GM12878 (cell line): Measurements from ENCODE around the gene NEGR1. TPM values are rescaled to one million over a fixed set of nuclear protein-coding genes. Genes with fewer than 3 reads are reported as not detected.

Experiments
- ATAC-seq: fragments of 200-7000 bp; cut with Tn5 transposase; 3 replicates; pipeline ENCODE4 v1.9.1; 2020; ENCODE audit warnings: mild to moderate bottlenecking, moderate library complexity
- BruUV-seq: library from RNA; stranded (reverse); fragments of 400-500 nt; replicated peaks from 2 replicates; lab custom pipeline; 2021; lab: Mats Ljungman, UMichigan
- CTCF ChIA-PET: fragments of 300-600 bp; sonication (Branson Sonifier 250); formaldehyde crosslinking; extraction: SDS; loops from one replicate; lab custom pipeline; 2021; ENCODE audit warnings: inconsistent platforms; lab: Yijun Ruan, JAX
- POLR2A ChIA-PET: fragments of 350-600 bp; formaldehyde crosslinking; extraction: SDS; loops from one replicate; lab custom pipeline; 2021; ENCODE audit warnings: inconsistent platforms; lab: Charles Lee
- RAD21 ChIA-PET: fragments of 300-600 bp; sonication (Branson Sonifier 250); formaldehyde crosslinking; loops from one replicate; lab custom pipeline; 2023; ENCODE audit warnings: antibody characterized with exemption; ENCODE audit not compliant: unreplicated experiment; lab: Charles Lee
- SMC1A ChIA-PET: fragments of 300-600 bp; sonication (Branson Sonifier 250); formaldehyde crosslinking; loops from one replicate; lab custom pipeline; 2023; ENCODE audit not compliant: unreplicated experiment, uncharacterized antibody; lab: Charles Lee
- DNase-seq: peaks from one replicate; pipeline ENCODE4 v3.0.0-alpha.2; 2011; ENCODE audit warnings: low read depth, low spot score
- FAIRE-seq: peaks from 3 replicates; lab custom pipeline; 2011; peaks lifted over from hg19 to GRCh38; lab: Jason Lieb, UNC
- H2AFZ ChIP-seq: 2 replicates; pipeline ENCODE4 v1.6.0; 2011; ENCODE audit warnings: low read depth, low read length, control low read depth; ENCODE audit not compliant: control insufficient read depth
- H3K27ac ChIP-seq: 2 replicates; pipeline ENCODE4 v1.5.1; 2011; ENCODE audit warnings: control low read depth; ENCODE audit not compliant: control insufficient read depth, insufficient read depth
- H3K27me3 ChIP-seq, 2 experiments: replicated peaks in 1 of 2; 2 replicates each; pipeline versions ENCODE4 v1.6.0 to v1.6.1; 2011; ENCODE audit warnings: low read length in 1 of 2; ENCODE audit not compliant: control insufficient read depth in 2 of 2, insufficient read depth in 2 of 2
- H3K36me3 ChIP-seq, 2 experiments: 2 replicates each; pipeline ENCODE4 v1.5.1; 2011; ENCODE audit warnings: low read length in 1 of 2; ENCODE audit not compliant: control insufficient read depth in 2 of 2, insufficient read depth in 2 of 2
- H3K4me1 ChIP-seq: 2 replicates; pipeline ENCODE4 v1.6.1; 2011; ENCODE audit warnings: mild to moderate bottlenecking, low read length, moderate library complexity, mixed read lengths; ENCODE audit not compliant: control insufficient read depth, insufficient read depth
- H3K4me2 ChIP-seq: 2 replicates; pipeline ENCODE4 v1.6.0; 2011; ENCODE audit warnings: control low read depth; ENCODE audit not compliant: control insufficient read depth, insufficient read depth
- H3K4me3 ChIP-seq: fragments of 200-600 bp; sonication (generic); 2 replicates; pipeline ENCODE4 v1.5.1; 2016
- H3K79me2 ChIP-seq: 2 replicates; pipeline ENCODE4 v1.6.0; 2011; ENCODE audit warnings: low read length; ENCODE audit not compliant: control insufficient read depth, insufficient read depth
- H3K9ac ChIP-seq: 2 replicates; pipeline ENCODE4 v1.8.0; 2011; ENCODE audit warnings: low read length, control low read depth, mixed read lengths; ENCODE audit not compliant: control insufficient read depth, insufficient read depth
- H3K9me3 ChIP-seq: replicated peaks from 3 replicates; pipeline ENCODE4 v1.5.1; 2011; ENCODE audit warnings: mild to moderate bottlenecking, low read length; ENCODE audit not compliant: control insufficient read depth, insufficient read depth
- H4K20me1 ChIP-seq: 2 replicates; pipeline ENCODE4 v1.6.0; 2011; ENCODE audit not compliant: control insufficient read depth, insufficient read depth
- CHD1 ChIP-seq: IDR thresholded peaks from 2 replicates; pipeline ENCODE4 v1.6.1; 2012; ENCODE audit warnings: low read depth, low read length, improper control_type of control experiment
- EED ChIP-seq: sonication (generic); IDR thresholded peaks from 2 replicates; pipeline ENCODE4 v1.6.1; 2016; ENCODE audit warnings: antibody characterized with exemption, low read depth
- EZH2 ChIP-seq: IDR thresholded peaks from 2 replicates; pipeline ENCODE4 v1.6.1; 2012; ENCODE audit warnings: low read depth, mild to moderate bottlenecking, control low read depth, inconsistent platforms, low read length, borderline replicate concordance; ENCODE audit not compliant: control insufficient read depth
- GATAD2B ChIP-seq: fragments of 450-650 bp; conservative IDR thresholded peaks from 2 replicates; pipeline ENCODE4 v1.6.1; 2017; ENCODE audit warnings: low read depth, mild to moderate bottlenecking, moderate library complexity
- IKZF2 ChIP-seq, 2 experiments: fragments of 450-650 bp; IDR thresholded peaks; 2 replicates each; pipeline ENCODE4 v1.6.1; 2017; ENCODE audit warnings: mild to moderate bottlenecking in 2 of 2, moderate library complexity in 2 of 2
- JUND ChIP-seq: IDR thresholded peaks from 2 replicates; pipeline ENCODE4 v1.6.1; 2012; ENCODE audit warnings: low read depth, mild to moderate bottlenecking, low read length, improper control_type of control experiment, moderate library complexity
- KLF5 ChIP-seq: fragments of 450-650 bp; IDR thresholded peaks from 2 replicates; pipeline ENCODE4 v1.6.1; 2014; ENCODE audit warnings: mild to moderate bottlenecking; ENCODE audit not compliant: partially characterized antibody
- POLR2A ChIP-seq: IDR thresholded peaks from 2 replicates; pipeline ENCODE4 v1.6.1; 2011; ENCODE audit warnings: low read depth, mild to moderate bottlenecking, low read length
- POU2F2 ChIP-seq: IDR thresholded peaks from 3 replicates; pipeline ENCODE4 v1.6.1; 2011; ENCODE audit warnings: low read depth, mild to moderate bottlenecking, low read length, borderline replicate concordance
- RBBP5 ChIP-seq: fragments of 200-600 bp; sonication (generic); conservative IDR thresholded peaks from 2 replicates; pipeline ENCODE4 v1.6.1; 2016
- SIN3A ChIP-seq: IDR thresholded peaks from 2 replicates; pipeline ENCODE4 v1.6.1; 2012; ENCODE audit warnings: low read depth, low read length, improper control_type of control experiment
- SIX5 ChIP-seq: IDR thresholded peaks from 2 replicates; pipeline ENCODE4 v1.6.1; 2011; ENCODE audit warnings: mild to moderate bottlenecking, low read depth, low read length, moderate library complexity; ENCODE audit not compliant: severe bottlenecking
- TCF7 ChIP-seq: IDR thresholded peaks from 2 replicates; pipeline ENCODE4 v1.6.1; 2014; ENCODE audit warnings: antibody characterized with exemption, borderline replicate concordance
- ZBED1 ChIP-seq: IDR thresholded peaks from 2 replicates; pipeline ENCODE4 v1.6.1; 2016; ENCODE audit warnings: borderline replicate concordance
- ZNF384 ChIP-seq: IDR thresholded peaks from 2 replicates; pipeline ENCODE4 v1.6.1; 2012; ENCODE audit warnings: low read depth, mild to moderate bottlenecking, low read length, improper control_type of control experiment, borderline replicate concordance
- WGBS: methylation state at CpG from one replicate; pipeline ENCODE4 v1.1.6; 2016; ENCODE audit warnings: low lambda C conversion rate; ENCODE audit not compliant: insufficient replicate concordance, insufficient coverage; ENCODE audit errors: missing lambda C conversion rate; 5-methylcytosine and 5-hydroxymethylcytosine counted together
- in situ Hi-C: fragments of 300-500 bp; cut with MboI; formaldehyde crosslinking; loops from 9 replicates; pipeline ENCODE4 v1.14.3; 2018; ENCODE audit warnings: mixed read lengths
- intact Hi-C: fragments of 100-400 bp; cut with micrococcal nuclease; formaldehyde crosslinking; loops from one replicate; pipeline ENCODE4 v1.14.2; 2022; ENCODE audit not compliant: unreplicated experiment
- polyA plus RNA-seq, 11 experiments: library from polyadenylated mRNA; depleted of rRNA in 4 of 11; unstranded in 6 of 11; stranded (reverse) in 5 of 11; fragments of >200 nt; fragmentation: Nextera tagmentation in 4 of 11; fragmentation: Illumina TruSeq in 1 of 11; extraction: Ambion mirVana in 4 of 11; extraction: Trizol in 1 of 11; gene quantifications; 1 replicate in 1 of 11; 2 replicates in 10 of 11; pipeline versions ENCODE4 v1.2.1 to v1.2.3, GENCODE V29; 2011 to 2016; ENCODE audit warnings: inconsistent platforms in 2 of 11, missing spikeins in 2 of 11, low read depth in 1 of 11
- total RNA-seq, 4 experiments: library from RNA; depleted of rRNA in 3 of 4; stranded (reverse); fragments of >200 nt in 3 of 4; fragmentation: Illumina TruSeq in 1 of 4; extraction: Trizol in 1 of 4; gene quantifications; 2 replicates each; pipeline versions ENCODE4 v1.2.1 to v1.2.3, GENCODE V29; 2013 to 2021
- TF ChIP-seq, protein P1 (sequence below): IDR thresholded peaks from 2 replicates; pipeline ENCODE4 v1.6.1; 2011; ENCODE audit warnings: low read depth, low read length, improper control_type of control experiment, borderline replicate concordance
- TF ChIP-seq, protein P2 (sequence below): fragments of 150-350 bp; IDR thresholded peaks from 2 replicates; pipeline ENCODE4 v1.6.1; 2016; ENCODE audit warnings: low read depth, low read length

The NEGR1 gene
- total and polyA plus RNA-seq, 10 of the 15 experiments (the other 5 are each of a cell fraction or from before 2014, with no cell fraction given) = under 0.01 to 0.03 (median 0.01) TPM; not detected in 7

DNA sequence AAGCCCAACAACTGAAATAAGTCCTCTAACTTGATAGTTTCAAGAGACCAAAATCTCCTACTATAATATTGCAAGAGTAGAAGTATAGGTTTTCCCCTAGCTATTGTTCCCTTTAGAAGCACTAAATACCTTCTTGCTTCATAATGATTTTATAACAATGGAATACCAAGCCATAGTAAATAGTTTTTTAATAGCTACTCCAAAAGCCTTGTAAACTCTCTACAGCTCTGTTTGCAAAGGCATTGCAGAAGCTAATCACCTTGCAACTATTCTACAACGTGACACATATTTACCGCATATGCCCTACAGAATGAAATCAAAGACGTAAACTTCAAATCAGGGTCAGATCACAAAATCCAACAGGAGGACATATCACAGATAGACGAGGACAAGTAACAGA lies 750.0 kb downstream of the NEGR1 start:
- intact Hi-C loops = no loop called here
- no peaks in the 10 kb centered on the region for H3K36me3 ChIP-seq

More for the DNA sequence above, 750.0 kb downstream of the NEGR1 start:
- Histone ChIP-seq H3K27me3 (no peaks in the 10 kb centered on the region), H3K9ac (no peak overlapping the region), H3K4me1 (no peaks in the 10 kb centered on the region), H3K9me3 (no peaks in the 10 kb centered on the region), H3K27ac (no peak overlapping the region), H3K4me3 (no peak overlapping the region), H3K4me2 (no peak overlapping the region), H3K79me2 (no peaks in the 10 kb centered on the region), H4K20me1 (no peaks in the 10 kb centered on the region), H2AFZ (no peak overlapping the region)
- ChIA-PET CTCF (no interaction called here), RAD21 (no interaction called here), SMC1A (no interaction called here), POLR2A (no interaction called here)
- BruUV-seq = no TSS peak
- FAIRE-seq (no peak), DNase-seq (no peak), ATAC-seq (no peak)
- WGBS = 43% methylated on average over 4 of the region's 4 CpGs
- in situ Hi-C loops = no loop called here
- TF ChIP-seq EED (no peak), EZH2 (no peak), POU2F2 (no peak), JUND (no peak), CHD1 (no peak), IKZF2 (IDR thresholded peaks at IDR 0.05) (no peak), TCF7 (no peak), RBBP5 (no peak), ZBED1 (no peak), KLF5 (no peak), GATAD2B (no peak), ZNF384 (no peak), POLR2A (no peak), SIX5 (no peak), SIN3A (no peak)
- TF ChIP-seq, protein P1, sequence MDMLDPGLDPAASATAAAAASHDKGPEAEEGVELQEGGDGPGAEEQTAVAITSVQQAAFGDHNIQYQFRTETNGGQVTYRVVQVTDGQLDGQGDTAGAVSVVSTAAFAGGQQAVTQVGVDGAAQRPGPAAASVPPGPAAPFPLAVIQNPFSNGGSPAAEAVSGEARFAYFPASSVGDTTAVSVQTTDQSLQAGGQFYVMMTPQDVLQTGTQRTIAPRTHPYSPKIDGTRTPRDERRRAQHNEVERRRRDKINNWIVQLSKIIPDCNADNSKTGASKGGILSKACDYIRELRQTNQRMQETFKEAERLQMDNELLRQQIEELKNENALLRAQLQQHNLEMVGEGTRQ = no peak
- TF ChIP-seq, protein P2, sequence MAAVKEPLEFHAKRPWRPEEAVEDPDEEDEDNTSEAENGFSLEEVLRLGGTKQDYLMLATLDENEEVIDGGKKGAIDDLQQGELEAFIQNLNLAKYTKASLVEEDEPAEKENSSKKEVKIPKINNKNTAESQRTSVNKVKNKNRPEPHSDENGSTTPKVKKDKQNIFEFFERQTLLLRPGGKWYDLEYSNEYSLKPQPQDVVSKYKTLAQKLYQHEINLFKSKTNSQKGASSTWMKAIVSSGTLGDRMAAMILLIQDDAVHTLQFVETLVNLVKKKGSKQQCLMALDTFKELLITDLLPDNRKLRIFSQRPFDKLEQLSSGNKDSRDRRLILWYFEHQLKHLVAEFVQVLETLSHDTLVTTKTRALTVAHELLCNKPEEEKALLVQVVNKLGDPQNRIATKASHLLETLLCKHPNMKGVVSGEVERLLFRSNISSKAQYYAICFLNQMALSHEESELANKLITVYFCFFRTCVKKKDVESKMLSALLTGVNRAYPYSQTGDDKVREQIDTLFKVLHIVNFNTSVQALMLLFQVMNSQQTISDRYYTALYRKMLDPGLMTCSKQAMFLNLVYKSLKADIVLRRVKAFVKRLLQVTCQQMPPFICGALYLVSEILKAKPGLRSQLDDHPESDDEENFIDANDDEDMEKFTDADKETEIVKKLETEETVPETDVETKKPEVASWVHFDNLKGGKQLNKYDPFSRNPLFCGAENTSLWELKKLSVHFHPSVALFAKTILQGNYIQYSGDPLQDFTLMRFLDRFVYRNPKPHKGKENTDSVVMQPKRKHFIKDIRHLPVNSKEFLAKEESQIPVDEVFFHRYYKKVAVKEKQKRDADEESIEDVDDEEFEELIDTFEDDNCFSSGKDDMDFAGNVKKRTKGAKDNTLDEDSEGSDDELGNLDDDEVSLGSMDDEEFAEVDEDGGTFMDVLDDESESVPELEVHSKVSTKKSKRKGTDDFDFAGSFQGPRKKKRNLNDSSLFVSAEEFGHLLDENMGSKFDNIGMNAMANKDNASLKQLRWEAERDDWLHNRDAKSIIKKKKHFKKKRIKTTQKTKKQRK = no peak
